GM19397 (cell line): ENCODE data around the gene FNDC4.
"Not testable (repeated sequence)": the region's sequence is repeated elsewhere in the genome, so short reads cannot be mapped to it uniquely, and the experiment has no call there.

Experiments
- ATAC-seq: cut with Tn5 transposase; IDR thresholded peaks from one replicate; pipeline ENCODE4 v1.9.1; 2021; ENCODE audit warnings: mild to moderate bottlenecking, moderate library complexity; ENCODE audit not compliant: unreplicated experiment

FNDC4 gene

DNA sequence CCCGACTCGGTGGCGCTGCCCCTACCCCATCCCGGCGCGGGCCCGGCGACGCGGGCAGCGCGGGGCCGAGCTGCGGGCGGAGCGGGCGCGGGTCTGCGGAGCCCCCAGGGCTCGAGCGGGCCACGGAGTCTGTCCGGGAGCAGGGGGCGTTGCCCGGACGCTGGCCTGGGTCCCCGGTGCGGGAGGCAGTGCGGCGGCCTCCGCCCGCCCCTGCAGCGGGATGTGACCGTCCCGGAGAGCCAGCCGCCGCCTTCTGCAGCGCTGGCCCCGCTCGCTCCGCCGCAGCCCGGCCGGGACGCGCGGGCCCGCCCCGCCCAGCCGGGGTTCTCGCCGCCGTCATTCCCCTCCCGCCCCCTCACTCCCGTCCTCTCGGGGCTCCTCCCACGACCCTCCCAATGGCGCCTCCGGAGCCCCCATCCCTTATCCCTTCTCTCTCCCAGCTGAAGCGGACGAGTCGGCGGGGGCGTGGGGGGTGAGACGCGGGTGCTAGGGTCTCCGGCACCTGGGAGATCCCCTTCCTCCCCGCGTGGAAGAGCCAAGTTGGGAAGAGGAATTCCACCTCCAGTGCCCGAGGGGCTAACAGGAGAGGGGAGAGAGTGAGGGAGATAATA, at the start of gene FNDC4:
FNDC4 (minus strand) TSS at position 257 of the 611 bp plus-strand sequence. CDS start 521 bp downstream, outside the sequence.
- no peak for ATAC-seq

GRCh38 chr2:27544143-27544821, 49.3 kb upstream of the FNDC4 start:
- ATAC-seq, result no peak

- not testable (repeated sequence) for ATAC-seq
These were observed 44.6 kb upstream of the FNDC4 start for GRCh38 chr2:27539649-27540048.

- ATAC-seq, result not testable (repeated sequence)
These were observed 43.9 kb upstream of the FNDC4 start for GRCh38 chr2:27538839-27539450.

GRCh38 chr2:27537287-27537686, 42.3 kb upstream of the FNDC4 start:
- ATAC-seq, result no peak

DNA sequence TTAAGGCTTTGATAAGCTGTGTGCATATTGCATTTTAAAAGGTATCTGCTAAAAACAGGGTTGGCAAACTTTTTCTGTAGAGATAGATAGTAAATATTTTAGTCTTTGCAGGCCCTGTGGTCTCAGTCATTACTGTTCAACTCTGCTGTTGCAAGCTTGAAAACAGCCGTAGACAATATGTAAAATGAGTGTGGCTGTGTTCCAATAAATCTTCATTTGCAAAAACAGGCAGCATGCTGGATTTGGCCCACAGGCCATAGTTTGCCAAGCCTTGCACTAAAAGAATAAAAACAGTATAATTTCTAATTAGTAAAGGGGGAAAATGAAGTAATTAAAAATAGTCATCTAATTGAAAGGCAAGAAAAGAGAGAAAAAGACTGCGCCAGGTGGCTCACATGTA, 37.0 kb upstream of the FNDC4 start:
- no peak for ATAC-seq

- ATAC-seq, result no peak
These were observed 32.2 kb upstream of the FNDC4 start for GRCh38 chr2:27527182-27527581.

DNA sequence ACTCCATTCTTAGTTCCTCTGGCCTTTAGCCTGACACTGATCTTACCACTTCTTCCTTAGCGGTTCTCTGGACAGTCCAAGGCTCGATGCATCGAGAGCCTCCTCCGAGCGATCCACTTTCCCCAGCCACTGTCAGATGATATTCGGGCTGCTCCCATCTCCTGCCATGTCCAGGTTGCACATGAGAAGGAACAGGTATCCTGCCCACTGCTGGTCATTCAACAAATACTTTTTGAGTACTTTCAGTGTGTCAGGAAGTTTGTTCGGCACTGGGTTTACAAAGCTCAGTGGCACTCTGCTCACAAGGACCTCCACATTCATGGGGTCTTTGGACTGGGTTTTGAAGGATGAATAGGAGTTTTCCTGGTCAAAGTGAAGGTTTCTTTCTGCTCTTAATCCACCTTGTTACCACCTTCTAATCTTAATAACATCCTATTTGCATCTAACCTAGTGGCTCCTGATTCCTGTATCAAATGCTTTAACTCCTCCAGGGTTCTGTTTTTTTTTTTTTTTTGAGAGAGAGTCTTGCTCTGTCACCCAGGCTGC, 27.5 kb upstream of the FNDC4 start:
- ATAC-seq, result no peak

DNA sequence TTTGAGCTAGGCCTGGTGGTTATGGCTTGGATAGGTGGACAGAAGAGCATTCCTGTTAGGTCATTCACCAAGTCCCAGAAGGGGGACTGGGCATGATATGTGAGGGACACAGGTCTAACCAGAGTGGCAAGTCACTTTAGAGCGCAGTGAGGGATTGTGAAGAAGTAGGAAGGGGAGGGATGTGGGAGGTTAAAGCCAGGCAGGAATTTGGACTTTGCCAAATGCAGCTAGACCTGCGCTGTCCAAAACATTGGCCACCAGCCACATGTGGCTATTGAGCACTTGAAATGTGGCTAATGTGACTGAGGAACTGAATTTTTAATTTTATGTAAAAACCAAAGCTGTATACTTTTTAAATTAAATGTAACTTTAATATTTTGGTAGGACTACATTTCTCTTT, 25.3 kb upstream of the FNDC4 start:
- no peak for ATAC-seq

DNA sequence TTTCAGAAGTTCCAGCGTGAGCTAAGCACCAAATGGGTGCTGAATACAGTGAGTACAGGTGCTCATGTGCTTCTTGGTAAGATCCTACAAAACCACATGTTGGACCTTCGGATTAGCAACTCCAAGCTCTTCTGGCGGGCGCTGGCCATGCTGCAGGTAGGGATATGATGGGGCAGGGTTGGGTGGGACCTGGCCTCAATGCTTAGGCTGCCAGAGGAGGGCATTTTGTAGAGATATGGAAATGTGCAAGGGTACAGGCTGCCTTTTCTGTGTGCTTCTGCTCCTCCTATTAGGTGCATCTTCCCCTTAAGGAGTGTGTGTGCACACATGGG, 23.7 kb upstream of the FNDC4 start:
- no peak for ATAC-seq

DNA sequence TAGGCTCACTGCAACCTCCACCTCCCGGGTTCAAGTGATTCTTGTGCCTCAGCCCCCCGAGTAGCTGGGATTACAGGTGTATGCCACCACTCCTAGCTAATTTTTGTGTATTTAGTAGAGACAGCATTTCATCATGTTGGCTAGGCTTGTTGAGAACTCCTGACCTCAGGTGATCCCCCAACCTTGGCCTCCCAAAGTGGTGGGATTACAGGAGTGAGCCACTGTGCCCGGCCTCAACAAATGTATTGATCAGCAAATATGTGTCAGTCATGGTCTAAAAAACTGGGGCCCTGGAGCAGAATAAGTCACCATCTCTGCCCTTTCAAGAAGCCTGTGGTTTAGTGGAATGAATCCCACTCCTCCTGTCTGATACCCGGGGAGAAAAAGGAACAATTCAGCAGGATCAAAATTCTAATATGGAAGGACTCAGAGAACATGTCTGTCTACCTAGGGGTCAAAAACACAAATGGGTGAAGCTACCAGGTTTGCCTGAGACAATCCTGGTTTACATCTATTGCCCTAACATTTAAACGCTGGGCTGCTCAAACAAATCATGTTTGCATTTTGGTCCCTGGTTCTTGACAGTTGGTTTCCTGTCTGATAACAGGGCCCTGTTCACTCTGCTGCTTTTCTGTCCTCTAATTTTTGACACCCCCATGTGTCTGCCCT, 23.2 kb upstream of the FNDC4 start:
- no peak for ATAC-seq

- no peak for ATAC-seq
These were observed 14.3 kb upstream of the FNDC4 start for GRCh38 chr2:27509326-27509725.

DNA sequence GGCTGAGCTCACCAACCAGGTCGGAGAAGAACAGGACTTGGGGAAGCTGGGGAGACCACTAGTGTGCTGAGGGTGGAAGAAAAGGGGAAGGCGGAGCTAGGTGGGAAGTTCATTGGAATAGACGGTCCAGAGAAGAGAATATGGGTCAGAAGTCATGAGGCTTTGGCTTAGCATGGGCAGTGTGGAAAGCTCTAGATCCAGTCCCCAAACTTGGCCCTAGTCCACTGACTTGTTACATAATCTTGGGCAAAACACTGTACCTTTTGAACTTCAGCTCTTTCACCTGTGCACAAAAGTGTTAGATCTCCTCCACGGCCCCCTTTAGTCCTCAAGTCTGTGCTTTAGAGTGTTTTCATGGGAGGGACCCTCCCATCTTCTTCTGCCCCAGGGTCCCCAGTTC, 12.3 kb upstream of the FNDC4 start:
- ATAC-seq, result no peak

DNA sequence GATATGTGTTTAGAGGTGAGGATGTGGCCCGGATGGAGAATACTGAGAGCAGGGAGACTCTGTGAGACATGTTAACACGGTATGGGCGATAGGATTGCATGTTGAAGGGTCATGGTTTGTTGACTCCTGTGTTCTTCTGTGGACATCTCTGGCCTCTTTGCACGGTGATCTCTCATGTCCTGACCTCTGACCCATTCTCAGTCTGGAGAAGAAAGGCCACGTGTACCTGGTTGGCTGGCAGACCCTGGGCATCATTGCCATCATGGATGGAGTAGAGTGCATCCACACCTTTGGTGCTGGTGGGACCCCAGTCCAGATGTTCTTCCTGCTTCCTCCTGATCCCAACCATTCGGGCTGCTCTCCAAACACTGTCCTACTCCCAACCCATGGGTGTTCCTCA, 11.6 kb upstream of the FNDC4 start:
- ATAC-seq, result no peak

DNA sequence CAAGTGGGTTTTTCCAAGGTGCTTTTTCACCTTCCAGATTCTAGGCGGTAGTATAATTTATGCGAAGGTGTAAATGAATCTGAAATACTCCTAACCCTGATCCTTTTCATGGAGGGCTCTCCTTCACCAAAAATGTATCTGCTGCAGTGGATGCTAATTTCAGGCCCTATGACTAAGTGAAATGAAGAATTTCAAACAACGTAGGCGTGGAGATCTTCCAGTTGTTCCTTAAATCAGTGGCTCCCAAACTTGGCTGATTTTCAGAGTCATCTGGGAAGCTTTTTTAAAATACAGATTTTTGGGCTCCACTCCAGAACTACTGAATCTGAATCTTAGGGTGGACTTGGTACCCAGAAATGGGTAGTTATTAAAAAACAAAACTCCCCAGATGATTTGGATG, 7.1 kb upstream of the FNDC4 start:
- ATAC-seq, result no peak

DNA sequence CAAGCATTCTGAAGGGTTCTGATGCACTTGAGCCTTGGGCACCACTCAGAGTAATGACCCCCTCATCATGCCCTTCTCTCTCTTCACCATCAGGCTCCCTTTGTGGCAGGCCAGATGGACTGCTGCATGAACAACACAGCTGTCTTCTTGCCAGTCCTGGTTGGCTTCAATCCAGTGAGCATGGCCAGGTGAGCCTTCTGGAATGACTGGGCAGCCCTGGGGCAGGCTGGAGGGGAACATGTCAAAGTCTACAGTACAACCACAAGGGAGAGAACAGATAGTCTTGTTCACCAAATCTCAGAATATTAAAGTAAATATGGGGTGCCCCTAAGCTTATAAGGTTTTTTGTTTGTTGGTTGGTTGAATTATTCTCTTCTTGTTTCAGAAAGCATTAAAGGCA, 6.0 kb upstream of the FNDC4 start:
- no peak for ATAC-seq

DNA sequence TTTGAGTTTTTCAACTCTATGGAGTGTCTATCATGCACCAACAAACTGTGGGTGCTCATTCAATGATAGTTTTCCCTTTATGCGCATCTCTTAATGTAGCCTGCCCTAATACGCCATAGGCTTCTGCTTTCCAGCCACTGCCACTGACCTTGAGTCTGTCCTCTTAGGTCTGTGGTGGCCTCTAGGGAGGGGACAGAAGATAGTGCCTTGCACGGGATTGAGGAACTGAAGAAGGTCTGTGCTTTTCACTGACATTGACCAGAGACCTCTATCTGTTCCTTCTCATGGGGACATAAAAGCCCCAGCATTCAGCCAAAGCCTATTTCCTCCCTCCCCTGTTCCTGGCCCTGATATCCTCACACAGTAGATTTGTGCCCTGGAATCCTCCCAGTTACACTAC, 4.0 kb upstream of the FNDC4 start:
- no peak for ATAC-seq

- ATAC-seq, result no peak
These were observed 2.3 kb upstream of the FNDC4 start for GRCh38 chr2:27497288-27497627.

DNA sequence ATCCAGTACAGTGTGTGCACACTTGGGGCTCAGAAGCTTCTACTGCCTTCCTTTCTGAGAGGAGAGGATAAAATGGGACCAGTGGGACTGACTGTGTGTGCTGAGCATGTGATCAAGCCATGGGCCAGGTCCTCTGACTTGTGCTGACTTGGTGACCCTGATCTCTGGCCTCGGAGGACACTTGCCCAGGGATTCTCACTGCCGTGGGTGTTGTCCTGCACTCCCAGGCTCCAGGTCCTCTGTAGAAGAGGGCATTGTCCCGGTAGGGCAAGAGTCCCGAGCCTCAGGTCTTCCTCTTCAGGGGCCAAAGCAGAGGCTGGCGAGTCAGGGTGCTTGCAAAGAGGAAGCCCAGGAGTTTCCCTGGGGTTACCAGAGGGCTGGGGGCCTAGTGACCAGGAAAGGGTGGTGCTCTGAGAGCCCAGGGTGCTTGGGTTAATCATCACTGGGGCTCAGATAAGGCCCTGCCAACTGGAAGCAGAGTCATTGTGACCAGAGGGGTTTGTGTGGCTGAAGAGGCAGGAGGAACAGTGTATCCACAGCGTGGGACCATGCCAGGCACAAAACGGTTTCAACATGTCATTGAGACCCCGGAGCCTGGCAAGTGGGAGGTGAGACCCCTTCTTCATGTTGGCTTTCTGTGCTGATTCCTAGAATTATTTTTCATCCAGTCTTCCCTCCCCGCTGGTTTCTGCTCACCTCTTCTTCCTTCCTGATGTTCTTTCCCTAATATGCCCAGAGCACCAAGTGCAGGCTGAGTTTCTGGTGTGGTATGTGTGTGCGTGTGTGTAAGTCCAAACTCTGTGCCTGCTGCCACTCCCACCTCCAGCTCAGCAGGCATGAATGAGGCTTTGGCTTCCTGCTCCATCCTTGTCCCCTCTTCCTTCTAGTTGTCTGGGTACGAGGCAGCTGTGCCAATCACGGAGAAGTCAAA, 1.6 kb upstream of the FNDC4 start, which contains the start of gene GCKR:
GCKR (plus strand) TSS at position 483 of the 931 bp plus-strand sequence; CDS start at position 549, 66 bp downstream.
- no peak for ATAC-seq

DNA sequence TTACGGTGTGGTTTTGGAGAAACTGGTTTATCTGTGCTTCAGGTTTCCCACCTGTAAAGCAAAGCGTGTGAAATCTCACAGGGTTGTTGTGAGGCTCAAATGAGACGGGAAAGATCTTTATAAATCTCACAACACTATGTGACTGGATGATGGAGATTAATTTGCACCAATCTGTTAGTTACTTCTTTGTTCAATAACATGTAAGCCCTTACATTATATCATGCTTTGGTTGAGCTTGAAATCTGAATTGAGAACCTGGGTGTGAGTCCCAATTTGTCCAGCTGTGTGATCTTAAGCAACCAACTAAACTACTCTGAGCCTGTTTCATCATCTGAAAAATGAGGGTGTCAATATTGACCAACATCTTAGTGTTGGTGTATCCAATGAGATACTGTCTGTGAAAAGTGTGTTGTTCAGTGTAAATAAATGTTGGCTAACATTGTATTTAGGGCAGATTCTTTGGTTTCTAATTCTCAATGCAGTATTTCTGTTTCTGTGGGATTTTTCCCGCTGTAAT, 898 bp upstream of the FNDC4 start:
- ATAC-seq, result no peak
